Inflammatory macrophage (primary cell): ENCODE data around the gene MT1B.
A peak's percentile ranks its signal among the peaks of the same experiment; 100 is the strongest.
"Not testable (repeated sequence)": the region's sequence is repeated elsewhere in the genome, so short reads cannot be mapped to it uniquely, and the experiment has no call there.

ENCODE experiments used
- DNase-seq, 2 donors: peaks; one replicate each; pipeline ENCODE4 v3.0.0-alpha.2; 2020 to 2022

Gene MT1B

GRCh38 chr16:56667581-56668571 lies 16.2 kb downstream of the MT1B start, which contains the start of gene MT1G:
Gene MT1G, minus strand, starts transcription at chr16:56668065. Its CDS starts 72 bp downstream, at chr16:56667993.
- peak; percentile 70 to 84 for DNase-seq

- peak in 1 of 2 donors; percentile 8 for DNase-seq
Measured at GRCh38 chr16:56669005-56669839, 17.5 kb downstream of the MT1B start, which contains the start of gene MT1H. Gene MT1H, plus strand, starts transcription at chr16:56669814. Its CDS starts 71 bp downstream, at chr16:56669885.

- peak; percentile 37 to 48 for DNase-seq
Measured at GRCh38 chr16:56669840-56670619, 18.3 kb downstream of the MT1B start.

DNA sequence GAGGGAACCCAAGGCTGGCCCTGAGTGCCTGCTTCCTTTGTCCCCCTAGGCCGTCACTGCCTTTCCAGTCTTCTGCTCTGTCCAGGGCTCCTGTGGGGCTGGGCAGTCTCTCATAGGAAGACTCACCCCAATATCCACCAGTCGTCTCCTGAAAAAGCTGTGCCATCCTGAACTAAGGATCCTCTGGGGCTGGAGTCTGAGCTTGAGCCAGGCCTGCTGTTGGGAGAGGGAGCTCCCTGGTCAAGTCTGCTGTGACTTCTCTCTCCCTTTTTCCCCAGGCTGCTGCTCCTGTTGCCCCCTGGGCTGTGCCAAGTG lies 18.9 kb downstream of the MT1B start:
- DNase-seq: no peak

DNA sequence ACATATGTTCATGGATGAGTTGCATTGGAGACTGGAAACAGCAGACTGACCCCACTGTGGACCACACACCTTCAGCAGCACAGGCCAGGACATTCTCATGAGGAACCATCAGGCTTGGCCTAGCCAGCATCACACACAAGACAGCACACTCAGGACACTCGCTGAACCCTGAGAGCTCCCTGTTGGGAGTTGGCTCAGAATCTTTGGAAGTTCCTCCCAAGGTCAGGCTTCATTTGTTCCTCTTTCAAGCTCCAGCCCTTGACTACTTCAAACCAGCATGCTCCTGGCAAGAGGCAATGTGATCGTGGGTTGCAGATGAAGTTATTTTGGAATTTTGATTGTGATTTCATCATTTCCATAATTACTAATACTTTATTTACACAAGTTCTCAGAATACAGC lies 20.0 kb downstream of the MT1B start:
- DNase-seq: peak; percentile 17 to 41

DNA sequence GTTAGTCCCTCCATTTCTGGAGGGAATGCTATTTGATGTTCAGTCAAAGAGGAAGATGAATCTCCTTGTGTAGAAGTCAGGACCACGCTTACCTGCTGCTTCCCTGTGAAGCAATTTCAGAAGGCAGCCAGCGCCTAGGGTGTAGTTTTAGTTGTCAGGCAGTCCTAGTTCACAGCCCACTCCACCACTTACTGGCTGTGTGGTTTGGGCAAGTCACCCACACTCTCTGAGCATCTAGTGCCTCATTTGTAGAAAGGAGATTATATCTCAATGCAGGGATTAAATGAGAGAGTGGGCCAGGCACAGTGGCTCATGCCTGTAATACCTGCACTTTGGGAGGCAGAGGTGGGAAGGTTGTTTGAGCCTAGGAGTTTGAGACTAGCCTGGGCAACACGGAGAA lies 20.5 kb downstream of the MT1B start:
- not testable (repeated sequence) for DNase-seq

GRCh38 chr16:56672761-56673536 lies 21.3 kb downstream of the MT1B start:
- no peak for DNase-seq

DNA sequence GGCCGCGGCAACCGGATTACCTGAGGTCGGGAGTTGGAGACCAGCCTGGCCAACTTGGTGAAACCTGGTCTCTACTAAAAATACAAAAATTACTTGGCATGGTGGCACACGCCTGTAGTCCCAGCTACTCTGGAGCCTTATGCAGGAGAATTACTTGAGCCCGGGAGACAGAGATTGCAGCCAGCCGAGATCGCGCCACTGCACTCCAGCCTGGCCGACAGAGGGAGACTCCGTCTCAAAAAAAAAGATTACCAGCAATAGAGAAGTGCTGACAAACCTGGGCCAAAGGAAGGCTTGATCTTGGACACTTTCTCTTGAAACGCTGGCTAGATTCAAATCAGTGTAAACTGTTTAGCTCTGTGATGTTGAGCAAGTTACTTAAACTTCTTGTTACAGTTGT lies 22.2 kb downstream of the MT1B start:
- peak; percentile 48 to 53 for DNase-seq

- DNase-seq: not testable (repeated sequence)
Measured at GRCh38 chr16:56674570-56674969, 22.9 kb downstream of the MT1B start.

- DNase-seq: peak in 1 of 2 donors; percentile 20
Measured at GRCh38 chr16:56675685-56676210, 24.1 kb downstream of the MT1B start.

DNA sequence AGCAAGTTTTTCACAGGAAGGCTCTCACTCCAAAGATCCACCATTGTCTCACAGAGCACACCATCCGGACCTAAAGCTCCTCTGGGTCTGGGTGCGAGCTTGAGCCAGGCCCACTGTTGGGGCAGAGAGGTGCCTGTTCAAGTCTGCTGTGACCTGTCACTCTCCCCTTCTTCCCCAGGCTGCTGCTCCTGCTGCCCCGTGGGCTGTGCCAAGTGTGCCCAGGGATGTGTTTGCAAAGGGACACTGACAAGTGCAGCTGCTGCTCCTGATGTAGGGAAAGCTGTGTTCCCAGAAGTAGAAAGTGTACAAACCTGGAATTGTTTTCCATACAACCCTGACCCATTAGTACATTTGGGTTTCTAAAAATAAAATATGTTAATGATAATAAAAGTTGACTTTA lies 25.8 kb downstream of the MT1B start:
- no peak for DNase-seq

GRCh38 chr16:56679078-56679730 lies 27.5 kb downstream of the MT1B start:
- no peak for DNase-seq

DNA sequence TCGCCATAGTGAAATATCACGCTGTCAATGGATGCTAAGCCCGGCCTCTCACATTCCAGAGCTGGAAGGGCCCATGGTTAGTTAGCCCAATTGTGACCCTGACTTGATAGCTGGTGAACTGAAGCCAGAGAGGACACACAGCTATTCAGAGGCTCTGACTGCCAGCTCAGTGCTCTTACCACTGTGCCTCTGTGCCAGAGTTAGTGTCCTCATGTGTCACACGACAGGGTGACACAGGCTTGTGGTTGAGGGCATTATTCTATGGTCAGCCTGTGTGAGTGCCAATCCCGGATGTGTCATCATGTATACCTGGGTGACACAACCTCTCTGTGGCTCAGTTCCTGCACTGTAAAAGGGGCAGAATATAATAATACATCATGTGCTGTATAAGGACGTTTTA lies 28.1 kb downstream of the MT1B start:
- DNase-seq: peak; percentile 8 to 17

DNA sequence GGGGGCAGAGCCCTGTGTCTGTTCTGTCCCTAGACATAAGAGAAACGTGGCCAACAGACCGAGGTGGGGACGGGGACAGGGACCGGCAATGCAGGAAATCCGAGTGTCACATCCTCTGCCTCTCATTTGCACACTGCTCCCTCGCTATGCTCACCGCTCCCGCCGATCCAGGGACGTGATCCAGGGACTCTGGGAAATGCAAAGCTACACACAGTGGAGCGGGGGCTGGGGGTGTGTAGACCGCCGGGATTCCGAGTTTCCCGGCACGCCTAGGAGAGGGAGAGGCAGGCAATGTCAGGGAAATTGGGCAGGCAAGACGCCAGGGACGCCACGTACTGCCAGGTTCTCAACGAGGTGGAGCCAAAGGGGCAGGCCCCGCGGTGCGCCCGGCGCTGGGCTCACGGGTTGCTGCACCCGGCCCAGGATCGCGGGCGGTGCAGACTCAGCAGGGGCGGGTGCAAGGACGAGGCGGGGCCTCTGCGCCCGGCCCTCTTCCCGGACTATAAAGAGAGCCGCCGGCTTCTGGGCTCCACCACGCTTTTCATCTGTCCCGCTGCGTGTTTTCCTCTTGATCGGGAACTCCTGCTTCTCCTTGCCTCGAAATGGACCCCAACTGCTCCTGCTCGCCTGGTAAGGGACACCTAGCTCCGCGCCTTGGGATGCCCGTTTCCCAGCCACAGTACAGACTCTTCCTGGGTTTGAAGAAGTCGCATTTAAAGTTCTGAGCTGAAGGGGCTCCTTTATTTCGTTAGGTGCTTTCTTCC lies 30.4 kb downstream of the MT1B start, which contains the start of gene MT1X:
MT1X (plus strand) TSS at position 532 of the 764 bp plus-strand sequence; CDS start at position 603, 71 bp downstream.
- peak; percentile 88 to 95 for DNase-seq

DNA sequence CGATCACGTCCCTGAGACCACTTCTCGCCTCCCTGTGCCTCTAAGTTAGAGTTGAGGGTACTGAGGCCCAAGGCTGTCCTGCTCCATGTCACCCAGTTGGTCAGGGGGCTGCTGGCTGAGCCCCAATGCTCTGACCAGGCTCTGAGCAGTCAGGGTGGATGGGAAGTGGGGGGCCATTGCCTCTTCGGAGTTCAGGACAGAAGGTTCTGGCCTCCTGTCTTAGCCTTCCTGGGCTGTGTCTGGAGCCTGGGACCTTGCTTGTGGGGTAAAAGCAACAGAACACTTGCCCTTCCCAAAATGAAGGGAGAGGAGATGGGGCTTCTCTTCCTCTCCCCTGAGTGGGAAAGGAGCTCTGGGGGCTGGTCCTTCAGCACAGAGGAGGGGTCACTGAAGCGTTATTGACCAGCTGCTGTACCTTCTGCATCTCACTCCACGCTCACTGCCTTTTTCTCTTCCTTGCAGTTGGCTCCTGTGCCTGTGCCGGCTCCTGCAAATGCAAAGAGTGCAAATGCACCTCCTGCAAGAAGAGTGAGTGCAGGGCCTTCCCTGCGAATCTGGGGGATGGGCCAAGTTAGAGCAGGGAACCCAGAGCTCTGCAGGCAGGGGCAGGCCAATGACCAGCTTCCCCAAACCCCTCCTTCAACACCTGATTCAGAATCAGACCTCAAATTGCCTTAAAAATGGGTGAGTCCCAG lies 31.2 kb downstream of the MT1B start:
- DNase-seq: no peak

- DNase-seq: no peak
Measured at GRCh38 chr16:56683424-56684172, 31.9 kb downstream of the MT1B start.

DNA sequence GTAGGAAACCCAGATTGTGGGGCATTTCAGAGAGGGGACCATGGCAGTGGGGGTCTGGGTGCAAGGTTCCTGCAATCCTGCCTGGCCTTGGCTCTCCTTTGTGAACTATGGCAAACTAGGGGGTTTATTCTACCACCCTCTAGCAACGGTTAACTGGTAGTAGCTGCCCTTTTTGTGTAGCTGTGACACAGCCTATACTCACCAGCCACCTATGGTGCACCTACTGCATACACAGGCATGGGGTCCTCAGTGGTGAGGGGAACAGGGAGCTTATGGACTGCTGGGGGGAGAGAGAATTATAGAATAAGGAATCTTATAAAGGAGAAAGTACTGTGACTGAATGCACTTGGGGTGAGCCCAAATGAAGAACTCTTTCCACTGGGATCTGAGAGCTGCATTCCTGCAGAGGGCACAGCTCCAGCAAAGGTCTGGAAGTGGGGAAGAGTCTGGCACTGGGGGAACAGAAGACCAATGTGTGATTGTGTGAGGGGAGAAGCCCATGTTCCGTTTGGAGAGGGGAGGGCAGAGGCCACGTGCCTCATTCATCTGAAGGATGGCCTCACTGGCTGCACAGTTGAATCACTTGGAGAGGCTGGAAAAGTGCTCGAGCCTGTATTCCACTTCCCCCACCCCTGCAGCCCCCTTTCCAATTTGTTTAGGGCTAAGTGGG lies 32.7 kb downstream of the MT1B start:
- DNase-seq: no peak
